ENCODE measurements around the gene MCM7. TPM values are rescaled to one million over a fixed set of nuclear protein-coding genes. Genes with fewer than 3 reads are reported as not detected.

The MCM7 gene
- polyA plus RNA-seq, 1 of the 3 experiments (the other 2 are of a cell fraction), result 241 TPM

DNA sequence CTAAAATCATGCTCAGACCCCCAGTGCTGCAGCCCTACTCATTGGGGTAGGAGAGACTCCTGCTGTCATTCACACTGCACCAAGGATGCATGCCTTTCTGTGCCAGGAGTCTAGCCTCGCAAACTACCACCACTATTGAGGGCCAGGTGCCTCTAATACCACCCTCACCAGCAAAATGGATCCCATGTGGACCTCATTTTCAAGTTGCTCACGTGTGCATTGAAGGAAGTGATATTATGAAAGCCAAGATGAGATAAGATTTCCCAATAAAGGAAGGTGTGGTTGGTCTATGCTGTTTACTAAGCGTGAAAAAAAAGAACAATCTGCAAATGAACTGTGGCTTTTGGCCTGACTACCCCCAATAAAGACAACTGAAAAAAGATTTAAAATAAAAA lies 40.4 kb upstream of the MCM7 start:
- ChIA-PET POLR2A (no interaction called here), CTCF (interaction anchor here (1.2 to 5.7 kb wide), 2 partner anchors 11 to 49 kb away, joined by 4 to 77 read pairs; no protein-coding TSS in a partner anchor)
- no peaks in the 10 kb centered on the region for H4K20me1 ChIP-seq (ENCODE audit: insufficient read depth)
- H3F3A ChIP-seq (replicated peaks; ENCODE audit: insufficient read depth), result peaks cover 1% of the 10 kb centered on the region
- no peaks in the 10 kb centered on the region for H3K9me3 ChIP-seq
- no peak overlapping the region for H2AFZ ChIP-seq (ENCODE audit: low read depth)
- no peak overlapping the region for H3K27ac ChIP-seq (ENCODE audit: low read depth in 2 of 2, low read length in 1 of 2)
- no peaks in the 10 kb centered on the region for H3K36me3 ChIP-seq (replicated peaks in 1 of 2; ENCODE audit: control insufficient read depth in 1 of 2, insufficient read depth in 2 of 2, low read length in 1 of 2)
- DNase-seq, result no peak
- H3K4me1 ChIP-seq (ENCODE audit: control insufficient read depth in 1 of 2, insufficient read depth in 2 of 2, low read depth in 1 of 2, low read length in 1 of 2), result no peaks in the 10 kb centered on the region
- no peak overlapping the region for H3K9ac ChIP-seq
- no peaks in the 10 kb centered on the region for H3K9me2 ChIP-seq
- H3K4me3 ChIP-seq (ENCODE audit: low read depth in 2 of 2, low read length in 1 of 2), result no peak overlapping the region
- 75% methylated on average over 3 of the region's 3 CpGs for WGBS (ENCODE audit: low lambda C conversion rate)
- H3K4me2 ChIP-seq, result no peak overlapping the region
- no peaks in the 10 kb centered on the region for H3K27me3 ChIP-seq (ENCODE audit: insufficient read depth)
- H3K79me2 ChIP-seq (ENCODE audit: insufficient read depth), result no peaks in the 10 kb centered on the region
- TF ChIP-seq SIN3A (IDR thresholded peaks at IDR 0.05; ENCODE audit: borderline replicate concordance, low read depth, low read length), result no peak
- TF ChIP-seq, protein P1, sequence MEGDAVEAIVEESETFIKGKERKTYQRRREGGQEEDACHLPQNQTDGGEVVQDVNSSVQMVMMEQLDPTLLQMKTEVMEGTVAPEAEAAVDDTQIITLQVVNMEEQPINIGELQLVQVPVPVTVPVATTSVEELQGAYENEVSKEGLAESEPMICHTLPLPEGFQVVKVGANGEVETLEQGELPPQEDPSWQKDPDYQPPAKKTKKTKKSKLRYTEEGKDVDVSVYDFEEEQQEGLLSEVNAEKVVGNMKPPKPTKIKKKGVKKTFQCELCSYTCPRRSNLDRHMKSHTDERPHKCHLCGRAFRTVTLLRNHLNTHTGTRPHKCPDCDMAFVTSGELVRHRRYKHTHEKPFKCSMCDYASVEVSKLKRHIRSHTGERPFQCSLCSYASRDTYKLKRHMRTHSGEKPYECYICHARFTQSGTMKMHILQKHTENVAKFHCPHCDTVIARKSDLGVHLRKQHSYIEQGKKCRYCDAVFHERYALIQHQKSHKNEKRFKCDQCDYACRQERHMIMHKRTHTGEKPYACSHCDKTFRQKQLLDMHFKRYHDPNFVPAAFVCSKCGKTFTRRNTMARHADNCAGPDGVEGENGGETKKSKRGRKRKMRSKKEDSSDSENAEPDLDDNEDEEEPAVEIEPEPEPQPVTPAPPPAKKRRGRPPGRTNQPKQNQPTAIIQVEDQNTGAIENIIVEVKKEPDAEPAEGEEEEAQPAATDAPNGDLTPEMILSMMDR (IDR thresholded peaks at IDR 0.05), result no peak
- no peak for TF ChIP-seq FOXJ3 (CRISPR knock-in tag; IDR thresholded peaks at IDR 0.05)
- no peak for TF ChIP-seq SMC3 (IDR thresholded peaks at IDR 0.05; ENCODE audit: low read depth, low read length)
- no peak for TF ChIP-seq YY1 (IDR thresholded peaks at IDR 0.05; ENCODE audit: low read depth)
- TF ChIP-seq GABPA (IDR thresholded peaks at IDR 0.05; ENCODE audit: low read depth), result no peak
- no peak for TF ChIP-seq IRF3 (IDR thresholded peaks at IDR 0.05; ENCODE audit: low read depth, low read length)
- no peak for TF ChIP-seq JUND (IDR thresholded peaks at IDR 0.05)
- no peak for TF ChIP-seq ELF1 (IDR thresholded peaks at IDR 0.05)
- TF ChIP-seq MXI1 (IDR thresholded peaks at IDR 0.05; ENCODE audit: low read depth, low read length), result no peak
- no peak for TF ChIP-seq NRF1 (IDR thresholded peaks at IDR 0.05; ENCODE audit: low read depth, low read length)
- TF ChIP-seq EP300 (IDR thresholded peaks at IDR 0.05; ENCODE audit: borderline replicate concordance in 1 of 2, low read depth in 1 of 2, low read length in 1 of 2), result no peak
- no peak for TF ChIP-seq RXRA (IDR thresholded peaks at IDR 0.05; ENCODE audit: borderline replicate concordance, low read depth)
- no peak for TF ChIP-seq TAF1 (IDR thresholded peaks at IDR 0.05; ENCODE audit: borderline replicate concordance, low read depth, low read length)
- no peak for TF ChIP-seq RAD21 (IDR thresholded peaks at IDR 0.05; ENCODE audit: low read length)
- TF ChIP-seq, protein P2, sequence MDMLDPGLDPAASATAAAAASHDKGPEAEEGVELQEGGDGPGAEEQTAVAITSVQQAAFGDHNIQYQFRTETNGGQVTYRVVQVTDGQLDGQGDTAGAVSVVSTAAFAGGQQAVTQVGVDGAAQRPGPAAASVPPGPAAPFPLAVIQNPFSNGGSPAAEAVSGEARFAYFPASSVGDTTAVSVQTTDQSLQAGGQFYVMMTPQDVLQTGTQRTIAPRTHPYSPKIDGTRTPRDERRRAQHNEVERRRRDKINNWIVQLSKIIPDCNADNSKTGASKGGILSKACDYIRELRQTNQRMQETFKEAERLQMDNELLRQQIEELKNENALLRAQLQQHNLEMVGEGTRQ (IDR thresholded peaks at IDR 0.05; ENCODE audit: borderline replicate concordance, low read depth, low read length), result no peak
- TF ChIP-seq, protein P3, sequence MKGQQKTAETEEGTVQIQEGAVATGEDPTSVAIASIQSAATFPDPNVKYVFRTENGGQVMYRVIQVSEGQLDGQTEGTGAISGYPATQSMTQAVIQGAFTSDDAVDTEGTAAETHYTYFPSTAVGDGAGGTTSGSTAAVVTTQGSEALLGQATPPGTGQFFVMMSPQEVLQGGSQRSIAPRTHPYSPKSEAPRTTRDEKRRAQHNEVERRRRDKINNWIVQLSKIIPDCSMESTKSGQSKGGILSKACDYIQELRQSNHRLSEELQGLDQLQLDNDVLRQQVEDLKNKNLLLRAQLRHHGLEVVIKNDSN (IDR thresholded peaks at IDR 0.05; ENCODE audit: borderline replicate concordance, low read depth), result no peak

All from SK-N-SH (cell line).